ENCODE results near the gene CA11. TPM values are rescaled to one million over a fixed set of nuclear protein-coding genes. Genes with fewer than 3 reads are reported as not detected.

CA11 gene
- total RNA-seq, 1 donor from 2014 or later, result 12.6 TPM

GRCh38 chr19:48668332-48668731 is 22.3 kb upstream of the CA11 start:
- no peaks in the 10 kb centered on the region for H4K20me1 ChIP-seq (ENCODE audit: low read depth)
- H3K27ac Mint-ChIP-seq, result no peak overlapping the region
- peaks cover 15% of the 10 kb centered on the region for H3K4me1 Mint-ChIP-seq
- peaks cover 8% of the 10 kb centered on the region for H3K4me1 ChIP-seq
- H3K9me3 Mint-ChIP-seq, result peaks cover 6% of the 10 kb centered on the region
- H3K27me3 Mint-ChIP-seq (ENCODE audit: insufficient read depth, low read depth), result peaks cover 4% of the 10 kb centered on the region
- H3K79me2 ChIP-seq (ENCODE audit: low read depth), result no peaks in the 10 kb centered on the region
- no peak overlapping the region for H3K4me3 Mint-ChIP-seq
- H3K4me3 ChIP-seq, result no peak overlapping the region
- H3K27me3 ChIP-seq, result no peaks in the 10 kb centered on the region
- no peaks in the 10 kb centered on the region for H3K9me3 ChIP-seq (ENCODE audit: low read depth)
- H2AFZ ChIP-seq (replicated peaks), result no peak overlapping the region
- no peak overlapping the region for H3K9ac ChIP-seq
- H3K36me3 Mint-ChIP-seq, result no peaks in the 10 kb centered on the region
- TF ChIP-seq EZH2 (IDR thresholded peaks at IDR 0.05) (no peak), CTCF (IDR thresholded peaks at IDR 0.05) (no peak), EZH2phosphoT487 (IDR thresholded peaks at IDR 0.05) (no peak)
- no peak for DNase-seq (ENCODE audit: low spot score)
- H3K27ac ChIP-seq, result no peak overlapping the region
- peaks cover 6% of the 10 kb centered on the region for H3F3A ChIP-seq (ENCODE audit: low read depth)
- H3K36me3 ChIP-seq, result no peaks in the 10 kb centered on the region
- H3K4me2 ChIP-seq, result no peak overlapping the region

GRCh38 chr19:48665786-48666185 is 19.8 kb upstream of the CA11 start:
- Mint-ChIP-seq H3K27me3 (ENCODE audit: insufficient read depth, low read depth) (peaks cover 7% of the 10 kb centered on the region), H3K27ac (no peak overlapping the region), H3K9me3 (peaks cover 8% of the 10 kb centered on the region), H3K36me3 (no peaks in the 10 kb centered on the region), H3K4me1 (peaks cover 9% of the 10 kb centered on the region), H3K4me3 (no peak overlapping the region)
- Histone ChIP-seq H3K27me3 (no peaks in the 10 kb centered on the region), H3K4me1 (peaks cover 2% of the 10 kb centered on the region), H3K79me2 (ENCODE audit: low read depth) (no peaks in the 10 kb centered on the region), H3K4me3 (no peak overlapping the region), H3K27ac (no peak overlapping the region), H3K9ac (no peak overlapping the region), H3K9me3 (ENCODE audit: low read depth) (no peaks in the 10 kb centered on the region), H3K36me3 (no peaks in the 10 kb centered on the region), H3F3A (ENCODE audit: low read depth) (peaks cover 6% of the 10 kb centered on the region), H3K4me2 (no peak overlapping the region), H2AFZ (replicated peaks) (no peak overlapping the region), H4K20me1 (ENCODE audit: low read depth) (no peaks in the 10 kb centered on the region)
- no peak for DNase-seq (ENCODE audit: low spot score)
- TF ChIP-seq CTCF (IDR thresholded peaks at IDR 0.05) (no peak), EZH2phosphoT487 (IDR thresholded peaks at IDR 0.05) (no peak), EZH2 (IDR thresholded peaks at IDR 0.05) (no peak)

GRCh38 chr19:48664476-48664875 is 18.5 kb upstream of the CA11 start:
- H3K9me3 Mint-ChIP-seq, result peaks cover 3% of the 10 kb centered on the region

More at GRCh38 chr19:48664476-48664875, 18.5 kb upstream of the CA11 start:
- Histone ChIP-seq H3K4me1 (peaks cover 2% of the 10 kb centered on the region), H3K27me3 (no peaks in the 10 kb centered on the region), H2AFZ (replicated peaks) (no peak overlapping the region), H3K79me2 (ENCODE audit: low read depth) (no peaks in the 10 kb centered on the region), H3K4me3 (no peak overlapping the region), H4K20me1 (ENCODE audit: low read depth) (no peaks in the 10 kb centered on the region), H3K4me2 (no peak overlapping the region), H3K27ac (no peak overlapping the region), H3K9ac (no peak overlapping the region), H3K36me3 (no peaks in the 10 kb centered on the region), H3F3A (ENCODE audit: low read depth) (peaks cover 6% of the 10 kb centered on the region), H3K9me3 (ENCODE audit: low read depth) (no peaks in the 10 kb centered on the region)
- Mint-ChIP-seq H3K27ac (no peak overlapping the region), H3K4me1 (peaks cover 7% of the 10 kb centered on the region), H3K36me3 (no peaks in the 10 kb centered on the region), H3K4me3 (no peak overlapping the region), H3K27me3 (ENCODE audit: insufficient read depth, low read depth) (peaks cover 7% of the 10 kb centered on the region)
- TF ChIP-seq CTCF (IDR thresholded peaks at IDR 0.05) (no peak), EZH2 (IDR thresholded peaks at IDR 0.05) (no peak), EZH2phosphoT487 (IDR thresholded peaks at IDR 0.05) (no peak)
- DNase-seq (ENCODE audit: low spot score), result no peak

Measured in neural progenitor cell (in vitro differentiated cells).